HFF-Myc (cell line): ENCODE data around the gene FKBP5.
"Not testable (repeated sequence)": the region's sequence is repeated elsewhere in the genome, so short reads cannot be mapped to it uniquely, and the experiment has no call there.

Experiments used
- DNase-seq: peaks from one replicate; pipeline ENCODE4 v3.0.0-alpha.2; 2011; ENCODE audit warnings: low read depth; ENCODE audit errors: extremely low read depth
- H3K4me3 ChIP-seq: replicated peaks from 2 replicates; pipeline ENCODE4 v1.5.1; 2011; ENCODE audit warnings: low read depth, mild to moderate bottlenecking, control low read depth, low read length
- CTCF ChIP-seq: IDR thresholded peaks from 2 replicates; pipeline ENCODE4 v1.5.1; 2012; ENCODE audit warnings: mild to moderate bottlenecking, low read depth, low read length, control low read depth; ENCODE audit errors: missing control alignments

Gene FKBP5

GRCh38 chr6:35688605-35689322, at the start of gene FKBP5:
Gene FKBP5, minus strand, starts transcription at chr6:35688915. Its CDS starts 46,091 bp downstream, at chr6:35642824.
- TF ChIP-seq CTCF, result no peak
- peak within 1 kb of the TSS; percentile 85 for H3K4me3 ChIP-seq
- DNase-seq, result no peak

- TF ChIP-seq CTCF, result peak; percentile 65
- peak; percentile 74 for DNase-seq
- H3K4me3 ChIP-seq, result no peak overlapping the region
Observed at GRCh38 chr6:35737413-35738211, 48.9 kb upstream of the FKBP5 start.

GRCh38 chr6:35736982-35737412, 48.3 kb upstream of the FKBP5 start, which contains the start of gene ARMC12:
Gene ARMC12, plus strand, starts transcription at chr6:35737032. Its CDS starts 77 bp downstream, at chr6:35737109.
- TF ChIP-seq CTCF, result no peak
- DNase-seq, result no peak
- H3K4me3 ChIP-seq, result no peak within 1 kb of the TSS

GRCh38 chr6:35736253-35736894, 47.7 kb upstream of the FKBP5 start:
- TF ChIP-seq CTCF, result peak; percentile 92
- no peak for DNase-seq
- no peak overlapping the region for H3K4me3 ChIP-seq

GRCh38 chr6:35735452-35735851, 46.7 kb upstream of the FKBP5 start:
- no peak for DNase-seq
- no peak for TF ChIP-seq CTCF
- no peak overlapping the region for H3K4me3 ChIP-seq

- DNase-seq, H3K4me3 ChIP-seq: not testable (repeated sequence)
Observed at GRCh38 chr6:35734319-35734718, 45.6 kb upstream of the FKBP5 start.

GRCh38 chr6:35733633-35734032, 44.9 kb upstream of the FKBP5 start:
- no peak overlapping the region for H3K4me3 ChIP-seq
- no peak for TF ChIP-seq CTCF
- no peak for DNase-seq
